Tibial nerve (tissue), 4 donors: ENCODE results near the gene SRXN1. TPM values are rescaled to one million over a fixed set of nuclear protein-coding genes. Genes with fewer than 3 reads are reported as not detected.

Experiments
- DNase-seq, 2 donors: peaks; one replicate each; pipeline ENCODE4 v3.0.0-alpha.2; 2019; ENCODE audit warnings: low spot score in 2 of 2
- H3K27ac ChIP-seq, 4 donors: fragments of 200-600 bp; sonication (generic) in 3 of 4; one replicate each; pipeline ENCODE4 v1.5.1; 2017 to 2019; ENCODE audit warnings: mild to moderate bottlenecking in 1 of 4
- H3K27me3 ChIP-seq, 2 donors: fragments of 200-600 bp; sonication (generic) in 1 of 2; one replicate each; pipeline versions ENCODE4 v1.5.1 to v1.6.0; 2017 to 2019
- H3K36me3 ChIP-seq, 3 donors: fragments of 200-600 bp; sonication (generic); one replicate each; pipeline ENCODE4 v1.5.1; 2018 to 2019
- H3K4me1 ChIP-seq, 4 donors: fragments of 200-600 bp; sonication (generic) in 3 of 4; one replicate each; pipeline ENCODE4 v1.5.1; 2017 to 2019
- H3K4me3 ChIP-seq, 4 donors: fragments of 200-600 bp; sonication (generic) in 3 of 4; one replicate each; pipeline ENCODE4 v1.5.1; 2017 to 2019; ENCODE audit warnings: mild to moderate bottlenecking in 1 of 4, moderate library complexity in 1 of 4
- H3K9me3 ChIP-seq, 4 donors: fragments of 200-600 bp; sonication (generic) in 3 of 4; one replicate each; pipeline ENCODE4 v1.5.1; 2017 to 2019
- EP300 ChIP-seq, 2 donors: sonication (generic); formaldehyde crosslinking; IDR thresholded peaks; one replicate each; pipeline ENCODE4 v1.6.1; 2017; ENCODE audit warnings: antibody characterized with exemption in 2 of 2, mild to moderate bottlenecking in 1 of 2
- POLR2A ChIP-seq, 2 donors: fragments of 450-650 bp; IDR thresholded peaks; one replicate each; pipeline ENCODE4 v1.6.1; 2017; ENCODE audit warnings: antibody characterized with exemption in 2 of 2, mild to moderate bottlenecking in 2 of 2, moderate library complexity in 2 of 2
- WGBS, 2 donors: methylation state at CpG; one replicate each; pipeline ENCODE4 v1.1.5; 2018; 5-methylcytosine and 5-hydroxymethylcytosine counted together
- total RNA-seq, 4 donors: library from RNA; depleted of rRNA; stranded (reverse); fragments of >200 nt; gene quantifications; one replicate each; pipeline ENCODE4 v1.1.0, GENCODE V29; 2016
- TF ChIP-seq, protein P1 (sequence below), 5 experiments: fragments of 200-600 bp in 3 of 5; fragments of 450-650 bp in 2 of 5; sonication (generic) in 3 of 5; IDR thresholded peaks; one replicate each; pipeline ENCODE4 v1.5.1; 2016 to 2019; ENCODE audit warnings: antibody characterized with exemption in 5 of 5, mild to moderate bottlenecking in 3 of 5, moderate library complexity in 2 of 5

The SRXN1 gene
- total RNA-seq, 4 donors from 2014 or later, result 15.1 to 31.8 (median 19.5) TPM

DNA sequence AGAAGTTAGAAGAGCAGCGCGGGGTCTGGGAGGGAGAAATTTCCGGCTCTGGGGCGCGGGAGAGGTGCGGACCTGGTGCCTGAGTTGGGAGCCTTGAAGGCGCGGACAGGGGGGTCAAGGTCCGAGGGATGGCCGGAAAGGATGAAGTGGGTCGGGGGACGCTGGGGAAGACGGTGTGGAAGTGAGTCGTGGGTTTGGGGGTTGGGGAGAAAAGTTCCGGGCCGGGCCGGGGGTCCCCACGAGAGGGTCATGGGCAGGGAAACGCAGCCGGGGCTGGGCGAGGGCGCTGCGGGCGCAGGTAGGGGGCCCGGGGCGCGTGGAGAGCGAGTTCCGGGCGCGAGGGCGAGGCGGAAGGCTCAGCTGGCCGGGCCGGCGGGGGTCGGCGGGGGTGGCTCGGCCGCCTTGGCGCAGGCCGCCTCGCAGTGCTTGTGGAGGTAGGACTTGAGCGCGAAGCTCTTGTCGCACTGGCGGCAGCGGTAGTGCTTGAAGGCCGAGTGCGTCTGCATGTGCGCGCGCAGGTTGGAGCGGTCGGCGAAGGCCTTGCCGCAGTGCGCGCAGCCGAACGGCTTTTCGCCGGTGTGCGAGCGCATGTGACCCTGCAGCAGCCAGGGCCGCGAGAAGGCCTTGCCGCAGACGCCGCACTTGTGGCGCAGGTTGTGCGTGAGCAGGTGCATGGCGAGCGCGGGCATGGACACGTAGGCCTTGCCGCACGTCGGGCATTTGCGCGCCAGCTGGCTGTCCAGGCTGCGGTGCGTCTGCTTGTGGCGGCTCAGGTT, 10.5 kb upstream of the SRXN1 start:
- no peak for TF ChIP-seq EP300 (IDR thresholded peaks at IDR 0.05)
- TF ChIP-seq, protein P1, sequence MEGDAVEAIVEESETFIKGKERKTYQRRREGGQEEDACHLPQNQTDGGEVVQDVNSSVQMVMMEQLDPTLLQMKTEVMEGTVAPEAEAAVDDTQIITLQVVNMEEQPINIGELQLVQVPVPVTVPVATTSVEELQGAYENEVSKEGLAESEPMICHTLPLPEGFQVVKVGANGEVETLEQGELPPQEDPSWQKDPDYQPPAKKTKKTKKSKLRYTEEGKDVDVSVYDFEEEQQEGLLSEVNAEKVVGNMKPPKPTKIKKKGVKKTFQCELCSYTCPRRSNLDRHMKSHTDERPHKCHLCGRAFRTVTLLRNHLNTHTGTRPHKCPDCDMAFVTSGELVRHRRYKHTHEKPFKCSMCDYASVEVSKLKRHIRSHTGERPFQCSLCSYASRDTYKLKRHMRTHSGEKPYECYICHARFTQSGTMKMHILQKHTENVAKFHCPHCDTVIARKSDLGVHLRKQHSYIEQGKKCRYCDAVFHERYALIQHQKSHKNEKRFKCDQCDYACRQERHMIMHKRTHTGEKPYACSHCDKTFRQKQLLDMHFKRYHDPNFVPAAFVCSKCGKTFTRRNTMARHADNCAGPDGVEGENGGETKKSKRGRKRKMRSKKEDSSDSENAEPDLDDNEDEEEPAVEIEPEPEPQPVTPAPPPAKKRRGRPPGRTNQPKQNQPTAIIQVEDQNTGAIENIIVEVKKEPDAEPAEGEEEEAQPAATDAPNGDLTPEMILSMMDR (IDR thresholded peaks at IDR 0.05), result no peak
- no peak for TF ChIP-seq POLR2A (IDR thresholded peaks at IDR 0.05)

DNA sequence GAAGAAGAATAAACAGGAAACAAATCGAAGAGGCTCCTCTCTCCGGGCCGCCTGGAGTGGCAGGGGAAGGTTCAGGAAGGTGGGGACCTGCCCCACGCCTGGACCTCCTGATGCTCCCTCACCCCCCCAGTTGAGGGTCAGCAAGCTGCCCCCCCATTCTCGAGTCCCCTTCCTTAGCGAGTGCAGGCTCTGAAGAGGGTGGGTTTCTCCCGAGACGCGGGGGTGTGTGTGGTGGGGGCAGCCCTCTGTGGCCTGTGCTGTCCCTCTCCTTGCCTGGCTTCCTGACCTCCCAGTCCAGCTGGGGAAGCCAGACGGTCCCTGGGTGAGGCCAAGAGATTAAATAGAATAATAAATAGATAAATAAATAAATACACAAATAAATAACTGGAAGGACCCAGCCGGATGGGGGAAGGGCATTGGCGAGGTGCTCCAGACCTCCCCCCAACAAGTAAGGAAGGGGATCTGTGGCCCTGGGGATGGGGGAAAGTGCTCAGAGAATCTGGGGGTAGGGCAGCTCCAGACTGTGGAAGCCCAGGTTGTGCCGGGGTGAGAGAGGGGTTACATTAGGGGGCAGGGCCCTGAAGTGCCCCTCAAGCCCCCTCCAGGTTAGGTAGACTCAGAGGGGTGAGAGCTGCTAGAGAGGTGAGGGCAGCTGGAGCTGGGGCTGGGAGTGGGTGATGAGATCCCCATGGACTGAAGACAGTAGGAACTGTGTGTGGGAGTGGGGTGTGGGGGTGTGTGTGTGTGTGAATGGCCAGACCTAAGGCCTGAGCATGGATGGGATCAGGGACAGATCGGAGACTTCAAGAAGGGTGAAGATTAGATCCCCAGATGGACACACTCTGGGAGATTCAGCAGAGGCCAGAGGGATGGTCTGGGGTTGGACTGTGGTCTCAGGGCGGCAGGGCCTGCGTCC, 9.5 kb upstream of the SRXN1 start:
- TF ChIP-seq POLR2A (IDR thresholded peaks at IDR 0.05) (no peak), EP300 (IDR thresholded peaks at IDR 0.05) (no peak)
- TF ChIP-seq, protein P1 (IDR thresholded peaks at IDR 0.05), result no peak
- no peak for DNase-seq
- Histone ChIP-seq H3K27ac (no peak overlapping the region), H3K4me3 (no peak overlapping the region), H3K4me1 (peaks cover 0 to 17% (median 0%) of the 10 kb centered on the region in 4 donors), H3K27me3 (peaks cover 0 to 81% of the 10 kb centered on the region in 2 donors), H3K9me3 (no peaks in the 10 kb centered on the region), H3K36me3 (no peaks in the 10 kb centered on the region)
- 18 to 26% methylated on average over 15 to 16 of the region's 16 CpGs for WGBS, 2 donors

More for the DNA sequence above, 10.5 kb upstream of the SRXN1 start:
- WGBS, 2 donors, result 6 to 11% methylated on average over 59 to 66 of the region's 84 CpGs
- Histone ChIP-seq H3K27me3 (peaks cover 0 to 90% of the 10 kb centered on the region in 2 donors), H3K36me3 (no peaks in the 10 kb centered on the region), H3K27ac (no peak overlapping the region), H3K4me1 (peaks cover 0 to 17% (median 0%) of the 10 kb centered on the region in 4 donors), H3K9me3 (no peaks in the 10 kb centered on the region), H3K4me3 (no peak overlapping the region)
- DNase-seq, result no peak

DNA sequence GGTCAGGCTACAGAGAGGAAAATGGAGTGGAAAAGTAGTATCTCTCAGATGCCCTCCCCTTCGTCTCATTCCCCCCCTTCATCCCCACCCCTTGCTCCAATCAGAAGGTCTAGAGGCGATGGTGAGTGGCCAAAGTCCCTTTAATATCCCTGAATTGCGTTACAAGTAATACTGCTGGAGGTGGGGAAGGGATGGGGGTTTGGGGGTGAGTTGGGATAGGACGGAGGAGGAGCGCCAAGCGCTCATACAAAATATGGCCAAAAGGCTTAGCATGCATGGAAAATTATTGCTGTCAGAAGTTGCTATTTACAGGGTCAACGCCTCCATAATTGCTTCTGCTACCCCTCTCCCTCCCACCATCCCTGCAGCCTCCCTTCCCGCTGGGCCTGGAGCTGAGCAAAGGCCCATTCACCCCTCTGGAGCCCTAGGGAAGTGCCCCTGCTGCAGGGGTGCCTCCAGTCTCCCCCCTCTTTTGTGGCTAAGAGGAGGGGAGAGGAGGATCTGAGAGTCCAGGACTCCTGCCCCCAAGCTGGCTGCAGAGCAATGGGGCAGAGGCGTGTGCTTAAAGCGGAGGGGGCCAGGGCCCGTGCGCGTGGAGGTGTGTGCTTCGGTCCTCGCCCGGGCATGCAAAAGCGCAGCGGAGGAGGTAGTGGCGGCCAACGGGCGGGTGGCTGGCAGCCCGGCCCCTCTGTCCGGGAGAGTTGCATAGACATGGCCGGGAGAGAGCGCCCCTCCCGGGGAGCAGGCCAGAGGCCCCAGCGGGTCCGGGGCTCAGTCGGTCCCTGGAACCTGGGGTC, 8.7 kb upstream of the SRXN1 start:
- 13 to 17% methylated on average over 27 of the region's 29 CpGs for WGBS, 2 donors
- peaks cover 0 to 17% (median 0%) of the 10 kb centered on the region in 4 donors for H3K4me1 ChIP-seq
- H3K27ac ChIP-seq, result no peak overlapping the region
- DNase-seq, result no peak
- peaks cover 0 to 73% of the 10 kb centered on the region in 2 donors for H3K27me3 ChIP-seq
- H3K4me3 ChIP-seq, result no peak overlapping the region
- H3K9me3 ChIP-seq, result no peaks in the 10 kb centered on the region
- H3K36me3 ChIP-seq, result no peaks in the 10 kb centered on the region
- TF ChIP-seq EP300 (IDR thresholded peaks at IDR 0.05) (no peak), POLR2A (IDR thresholded peaks at IDR 0.05) (no peak)
- TF ChIP-seq, protein P1 (IDR thresholded peaks at IDR 0.05), result no peak

DNA sequence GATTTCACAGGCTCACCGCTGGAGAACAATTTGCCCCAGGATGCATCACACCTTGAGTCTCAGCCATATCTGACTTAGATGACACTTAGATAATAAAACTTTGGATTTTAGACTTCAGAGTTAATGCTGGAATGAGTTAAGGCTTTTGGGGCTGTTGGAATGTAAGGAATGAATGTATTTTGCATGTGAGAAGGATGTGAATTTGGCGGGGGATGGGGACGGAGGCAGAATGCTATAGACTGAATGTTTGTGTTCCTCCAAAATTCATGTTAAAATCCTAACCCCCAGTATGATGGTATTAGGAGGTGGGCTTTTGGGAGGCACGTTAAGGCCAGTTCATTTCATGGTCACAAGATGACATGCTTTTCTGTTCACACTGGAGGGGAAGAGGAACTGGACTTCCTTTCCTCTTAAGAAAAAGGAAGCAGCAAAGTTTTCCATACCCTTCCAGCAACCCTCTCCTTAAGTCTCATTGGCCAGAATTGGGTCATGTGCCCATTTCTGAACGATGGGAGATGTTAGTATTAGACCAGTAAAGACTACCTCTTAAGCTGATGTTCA, 5.8 kb upstream of the SRXN1 start:
- Histone ChIP-seq H3K4me1 (peaks cover 0 to 23% (median 2%) of the 10 kb centered on the region in 4 donors), H3K4me3 (no peak overlapping the region), H3K27ac (no peak overlapping the region), H3K27me3 (peaks cover 0 to 46% of the 10 kb centered on the region in 2 donors), H3K9me3 (no peaks in the 10 kb centered on the region), H3K36me3 (no peaks in the 10 kb centered on the region)
- 19 to 27% methylated on average over 5 of the region's 5 CpGs for WGBS, 2 donors
- no peak for DNase-seq
- no peak for TF ChIP-seq EP300 (IDR thresholded peaks at IDR 0.05)
- TF ChIP-seq POLR2A (IDR thresholded peaks at IDR 0.05), result no peak
- TF ChIP-seq, protein P1 (IDR thresholded peaks at IDR 0.05), result no peak
